NCI-H460 (cell line): ENCODE measurements around the gene ETS1. TPM values are rescaled to one million over a fixed set of nuclear protein-coding genes. Genes with fewer than 3 reads are reported as not detected.
A peak's percentile ranks its signal among the peaks of the same experiment; 100 is the strongest.

Experiments used
- DNase-seq: peaks from one replicate; pipeline ENCODE4 v3.0.0-alpha.2; 2016; ENCODE audit warnings: low read depth; ENCODE audit errors: extremely low read depth
- total RNA-seq: library from RNA; depleted of rRNA; stranded (reverse); fragments of >200 nt; shearing (Covaris generic); gene quantifications from 2 replicates; pipeline ENCODE4 v1.2.3, GENCODE V29; 2014

ETS1 gene
- total RNA-seq, 1 experiment from 2014 or later: 17.9 TPM

DNA sequence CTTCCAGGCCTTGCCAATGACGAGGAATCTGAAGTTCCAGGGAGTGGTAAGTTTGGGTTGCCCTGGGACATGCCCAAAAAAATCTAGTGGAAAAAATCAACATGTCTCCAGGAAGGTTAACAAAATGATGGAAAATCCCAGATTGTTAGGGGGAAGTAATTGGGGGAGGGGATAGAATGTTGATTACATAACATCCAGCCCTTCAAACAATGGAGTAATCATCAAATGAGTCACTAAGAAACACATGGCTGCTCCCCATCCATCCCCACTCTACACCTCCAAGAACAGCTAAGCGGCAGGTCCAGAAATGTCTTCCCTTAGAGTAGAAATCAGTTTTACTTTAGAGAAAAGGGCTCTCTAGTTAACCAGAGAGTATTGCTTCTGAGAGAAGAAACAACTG lies 94.9 kb downstream of the ETS1 start:
- DNase-seq: no peak

- DNase-seq: no peak
Measured at GRCh38 chr11:128491195-128491936, 96.0 kb downstream of the ETS1 start.

DNA sequence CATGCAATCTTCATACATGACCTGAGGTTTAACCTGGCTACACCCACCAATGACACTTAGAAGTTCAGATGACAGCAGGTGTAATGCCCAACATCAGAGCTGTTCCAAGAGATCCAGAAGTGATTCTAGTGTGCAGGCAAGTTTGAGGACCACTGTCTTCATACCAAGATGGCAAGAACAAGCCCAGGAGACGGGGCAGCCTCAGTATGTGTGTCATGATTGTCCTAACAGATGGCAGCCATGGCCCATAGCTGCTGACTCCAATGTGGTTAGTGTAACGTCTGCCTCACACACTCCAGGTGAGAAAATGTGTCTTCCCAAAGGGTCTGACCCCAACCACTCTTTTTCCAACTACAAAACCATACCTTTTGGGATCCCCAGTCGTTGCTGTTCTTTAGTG lies 97.3 kb downstream of the ETS1 start:
- DNase-seq: no peak

GRCh38 chr11:128488471-128488870 lies 98.9 kb downstream of the ETS1 start:
- DNase-seq: no peak

- no peak for DNase-seq
Measured at GRCh38 chr11:128487978-128488377, 99.4 kb downstream of the ETS1 start.

- DNase-seq: peak; percentile 34
Measured at GRCh38 chr11:128484172-128484571, 103.2 kb downstream of the ETS1 start.

DNA sequence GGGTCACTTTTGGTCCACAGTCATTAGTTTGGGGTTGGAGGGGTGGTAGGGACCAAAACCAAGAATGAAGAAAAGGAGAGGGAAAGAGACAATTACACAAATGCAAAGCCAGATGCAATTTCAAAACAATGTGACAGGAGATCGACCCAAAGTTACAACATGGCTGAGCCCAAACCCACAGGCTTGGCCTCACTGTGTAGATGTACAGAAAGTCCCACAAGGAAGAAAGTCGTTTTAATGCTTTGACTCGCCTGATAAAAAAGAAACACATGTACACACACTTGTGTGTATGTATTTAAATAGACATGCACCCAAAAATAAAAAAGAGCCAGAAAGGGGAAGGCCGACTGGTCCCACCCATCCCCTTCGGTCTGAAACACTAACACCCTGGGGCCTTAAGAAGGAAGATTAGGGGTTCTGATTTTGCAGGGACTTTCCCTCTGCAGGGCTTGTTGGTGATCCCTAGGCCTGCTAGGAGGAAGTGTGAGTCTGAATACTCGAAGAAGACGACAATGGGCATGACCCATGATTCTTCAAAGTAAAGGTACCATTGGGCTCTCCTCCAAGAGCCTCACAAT lies 104.1 kb downstream of the ETS1 start:
- no peak for DNase-seq

DNA sequence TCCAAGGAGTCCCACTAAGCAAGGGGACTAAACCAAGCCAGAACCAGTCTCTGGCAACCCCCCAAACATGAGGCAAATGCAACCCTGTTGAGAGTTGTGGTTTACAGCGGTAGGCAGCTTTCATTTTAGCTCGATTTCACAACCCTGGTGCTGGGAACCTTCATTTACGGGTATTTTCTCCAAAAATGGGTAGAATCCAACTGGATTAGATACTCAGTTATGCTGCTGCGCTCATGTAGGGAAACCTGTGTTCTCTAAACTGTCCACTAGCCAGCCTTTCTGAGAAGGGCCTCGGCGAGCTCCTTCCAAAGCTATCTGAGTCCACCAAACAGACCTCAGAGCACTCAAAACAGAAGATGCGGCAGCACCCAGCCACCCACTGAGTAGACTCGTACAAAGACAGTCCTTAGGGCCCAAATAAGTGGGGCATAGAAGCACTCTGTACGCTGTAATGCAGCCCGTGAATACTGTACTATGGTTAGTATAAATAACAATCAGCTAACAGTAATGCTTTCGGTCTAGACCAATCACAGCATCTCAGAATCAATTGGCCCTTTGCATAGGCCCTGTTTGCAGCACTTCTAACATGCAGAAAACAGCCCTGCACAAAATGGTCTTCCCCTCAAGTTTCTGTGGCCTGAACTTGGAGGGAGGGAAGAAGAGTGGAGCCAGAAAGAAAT lies 104.7 kb downstream of the ETS1 start:
- DNase-seq: no peak

GRCh38 chr11:128482092-128482491 lies 105.3 kb downstream of the ETS1 start:
- DNase-seq: no peak

GRCh38 chr11:128481135-128481534 lies 106.2 kb downstream of the ETS1 start:
- DNase-seq: no peak

GRCh38 chr11:128480665-128481064 lies 106.7 kb downstream of the ETS1 start:
- no peak for DNase-seq

- DNase-seq: no peak
Measured at GRCh38 chr11:128480066-128480465, 107.3 kb downstream of the ETS1 start.

- DNase-seq: no peak
Measured at GRCh38 chr11:128479144-128479543, 108.2 kb downstream of the ETS1 start.

- DNase-seq: no peak
Measured at GRCh38 chr11:128478305-128478704, 109.1 kb downstream of the ETS1 start.

DNA sequence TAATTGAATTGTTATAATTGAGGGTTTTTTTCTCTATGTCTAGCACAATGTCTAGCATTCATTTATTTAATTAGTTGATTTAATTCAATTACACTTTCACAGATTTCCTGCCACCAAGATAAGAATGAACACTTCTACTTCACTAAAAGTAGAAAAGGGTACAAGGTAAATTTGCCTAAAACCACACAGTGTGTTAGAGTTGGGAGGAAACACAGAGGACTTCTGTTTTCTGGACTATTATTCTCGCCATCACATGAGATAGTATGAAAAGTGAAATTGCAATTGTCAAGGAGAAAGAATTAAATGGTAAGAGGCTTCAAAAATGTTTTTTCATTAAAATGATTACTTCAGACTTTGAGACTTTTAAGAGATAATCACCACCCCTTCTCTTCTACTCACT lies 109.5 kb downstream of the ETS1 start:
- no peak for DNase-seq

DNA sequence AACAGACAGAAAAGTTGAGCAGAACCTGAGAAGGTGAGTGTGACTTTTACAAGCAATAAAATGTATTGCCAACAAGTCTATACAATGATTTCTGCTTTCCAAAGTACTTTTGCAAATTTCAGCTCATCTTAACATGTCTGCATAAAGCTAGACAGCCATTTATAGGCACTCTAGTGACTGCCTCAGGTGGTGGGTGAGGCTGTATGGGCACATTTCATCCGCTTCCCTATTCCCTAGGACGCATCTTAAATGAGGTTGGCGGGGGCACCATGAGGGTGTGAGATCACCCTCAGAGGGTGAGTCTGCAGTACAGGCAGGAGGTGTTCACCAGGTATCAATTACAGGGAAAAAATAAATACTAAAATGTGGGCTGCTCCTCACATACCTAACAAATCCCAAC lies 110.1 kb downstream of the ETS1 start:
- no peak for DNase-seq

DNA sequence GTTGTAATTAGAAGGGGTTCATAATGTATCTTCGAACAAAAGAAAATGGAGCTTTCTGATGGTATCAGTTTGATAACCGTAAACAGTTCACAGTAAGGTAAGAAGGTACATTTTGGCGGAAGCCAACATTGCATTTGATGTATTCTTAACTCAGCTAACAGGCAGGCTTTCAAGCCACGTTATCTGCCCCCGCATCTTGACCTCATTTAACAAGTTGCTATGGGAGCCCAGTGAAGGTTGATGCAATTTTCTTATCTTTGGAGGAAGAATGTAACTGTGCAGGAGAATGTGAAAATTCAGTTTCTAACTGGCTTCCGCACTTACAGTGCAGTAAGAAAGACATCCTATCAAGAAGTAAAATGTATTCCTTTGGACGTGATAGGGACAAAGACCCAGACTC lies 110.6 kb downstream of the ETS1 start:
- DNase-seq: no peak

GRCh38 chr11:128476049-128476448 lies 111.3 kb downstream of the ETS1 start:
- no peak for DNase-seq

DNA sequence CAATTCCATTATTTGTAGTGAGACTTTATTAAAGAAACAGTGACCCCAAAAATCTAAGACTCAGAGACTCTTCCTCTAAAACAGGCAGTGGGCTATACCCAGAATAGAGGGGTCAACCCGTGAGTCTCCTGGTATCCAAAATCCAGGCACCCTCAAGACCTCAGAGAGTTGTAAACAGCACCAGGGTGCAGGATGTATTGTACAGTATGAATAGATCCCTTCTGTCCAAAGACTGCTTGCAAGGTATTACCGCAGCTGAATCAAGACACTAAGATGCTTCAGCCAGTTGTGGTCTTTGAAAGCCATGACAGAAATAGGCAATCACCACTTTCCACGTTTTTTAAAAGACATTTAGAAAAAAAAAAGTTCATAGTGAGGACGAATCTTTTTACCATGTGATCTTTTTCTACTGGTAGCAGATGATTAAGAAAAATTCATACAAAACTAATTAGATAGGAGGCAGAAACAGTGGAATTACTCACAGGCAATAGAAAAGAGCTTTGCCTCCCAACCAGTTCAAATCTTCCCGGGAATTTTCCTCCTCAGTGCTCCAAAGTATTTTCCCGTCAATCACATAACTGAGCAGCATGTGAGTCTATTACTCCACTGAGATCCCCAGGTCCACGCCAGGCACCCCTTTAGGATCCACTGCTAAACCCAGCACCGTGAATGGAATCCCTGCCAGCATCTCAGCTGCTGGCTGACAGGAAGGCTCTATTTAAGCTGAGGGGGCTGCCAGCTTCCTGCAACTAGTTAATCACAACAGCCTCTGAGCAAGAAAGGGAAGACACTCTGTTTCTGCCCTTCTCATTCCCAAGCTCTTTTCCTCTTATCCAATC lies 113.1 kb downstream of the ETS1 start:
- no peak for DNase-seq

DNA sequence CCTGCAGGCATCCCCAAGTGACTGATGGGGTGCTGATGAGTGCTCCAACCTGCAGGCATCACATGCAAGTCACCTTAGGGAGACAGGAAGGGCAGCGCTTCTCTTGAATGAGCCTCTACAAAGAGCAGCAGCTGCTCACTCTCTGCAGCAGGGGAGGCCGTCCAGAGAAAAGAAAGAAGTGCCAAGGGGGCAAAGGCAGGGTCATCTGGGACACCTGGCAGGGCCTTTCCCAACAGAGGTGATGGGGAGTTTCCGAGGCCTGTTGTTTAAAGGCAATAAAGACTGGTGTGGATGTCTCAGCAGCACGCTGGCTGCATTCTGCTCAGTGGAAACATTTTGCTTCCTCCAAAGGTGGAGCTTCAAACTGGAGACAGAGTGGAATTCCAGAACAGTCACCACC lies 113.7 kb downstream of the ETS1 start:
- DNase-seq: no peak
